Common myeloid progenitor, CD34-positive (primary cell): ENCODE measurements around the gene CIT.

Experiments used
- CTCF ChIA-PET: fragments of 350-600 bp; sonication (Branson Sonifier 250); formaldehyde crosslinking; loops from one replicate; lab custom pipeline; 2021; ENCODE audit warnings: antibody characterized with exemption; lab: Charles Lee
- POLR2A ChIA-PET: fragments of 350-600 bp; sonication (Branson Sonifier 250); formaldehyde crosslinking; loops from one replicate; lab custom pipeline; 2021; ENCODE audit warnings: antibody characterized with exemption; lab: Charles Lee
- DNase-seq, 3 donors: peaks; one replicate each; pipeline versions ENCODE4 v3.0.0 to v3.0.0-alpha.2; 2013
- H3K27ac ChIP-seq, 2 experiments: 1 replicate in 1 of 2; 2 replicates in 1 of 2; pipeline ENCODE4 v1.7.0; 2013; ENCODE audit warnings: inconsistent platforms in 2 of 2, low read length in 2 of 2, mild to moderate bottlenecking in 2 of 2, low read depth in 1 of 2, moderate library complexity in 1 of 2; ENCODE audit not compliant: severe bottlenecking in 2 of 2, insufficient read depth in 1 of 2, poor library complexity in 1 of 2
- H3K27me3 ChIP-seq, 5 experiments: replicated peaks in 2 of 5; 1 replicate in 3 of 5; 2 replicates in 2 of 5; pipeline versions ENCODE4 v1.6.1 to v1.7.0; 2013; ENCODE audit warnings: low read length in 4 of 5, mild to moderate bottlenecking in 2 of 5, moderate library complexity in 2 of 5, inconsistent platforms in 1 of 5; ENCODE audit not compliant: insufficient read depth in 5 of 5, control insufficient read depth in 4 of 5
- H3K36me3 ChIP-seq, 4 experiments: 1 replicate in 2 of 4; 2 replicates in 2 of 4; pipeline versions ENCODE4 v1.6.1 to v1.7.0; 2013; ENCODE audit warnings: low read length in 3 of 4, control low read depth in 1 of 4, mild to moderate bottlenecking in 1 of 4; ENCODE audit not compliant: control insufficient read depth in 4 of 4, insufficient read depth in 4 of 4
- H3K4me1 ChIP-seq, 4 experiments: 1 replicate in 3 of 4; 2 replicates in 1 of 4; pipeline versions ENCODE4 v1.6.1 to v1.7.1; 2013; ENCODE audit warnings: low read length in 3 of 4, mild to moderate bottlenecking in 3 of 4, control low read depth in 1 of 4, inconsistent platforms in 1 of 4, moderate library complexity in 1 of 4; ENCODE audit not compliant: control insufficient read depth in 4 of 4, insufficient read depth in 4 of 4; ENCODE audit errors: control extremely low read depth in 1 of 4
- H3K4me3 ChIP-seq, 7 experiments: 1 replicate in 4 of 7; 2 replicates in 3 of 7; pipeline versions ENCODE4 v1.5.1 to v1.7.0; 2013; ENCODE audit warnings: mild to moderate bottlenecking in 7 of 7, low read length in 6 of 7, moderate library complexity in 6 of 7, inconsistent platforms in 2 of 7, low read depth in 2 of 7, control low read depth in 1 of 7; ENCODE audit not compliant: insufficient read depth in 4 of 7, control insufficient read depth in 1 of 7; ENCODE audit errors: extremely low read depth in 1 of 7
- H3K9me3 ChIP-seq, 5 experiments: 1 replicate in 4 of 5; 2 replicates in 1 of 5; pipeline versions ENCODE4 v1.6.1 to v1.7.1; 2013; ENCODE audit warnings: low read length in 4 of 5, mild to moderate bottlenecking in 2 of 5, inconsistent platforms in 1 of 5, low read depth in 1 of 5, moderate library complexity in 1 of 5; ENCODE audit not compliant: control insufficient read depth in 4 of 5, insufficient read depth in 2 of 5; ENCODE audit errors: control extremely low read depth in 1 of 5
- WGBS: methylation state at CpG from one replicate; pipeline ENCODE4 v1.1.5; 2013; ENCODE audit not compliant: insufficient coverage; 5-methylcytosine and 5-hydroxymethylcytosine counted together

CIT gene

GRCh38 chr12:119687406-119687805 is 189.7 kb downstream of the CIT start:
- no peak overlapping the region for H3K4me3 ChIP-seq
- DNase-seq: no peak
- 95% methylated on average over 11 of the region's 14 CpGs for WGBS
- ChIA-PET CTCF (interaction anchor here (1.0 kb wide), 1 partner anchor 17 kb away, joined by 3 read pairs; no protein-coding TSS in a partner anchor), POLR2A (no interaction called here)
- H3K4me1 ChIP-seq: peaks cover 0 to 5% (median 3%) of the 10 kb centered on the region in 4 experiments
- peaks cover 5 to 56% (median 19%) of the 10 kb centered on the region in 4 experiments for H3K36me3 ChIP-seq
- no peaks in the 10 kb centered on the region for H3K9me3 ChIP-seq
- H3K27ac ChIP-seq: no peak overlapping the region
- H3K27me3 ChIP-seq: no peaks in the 10 kb centered on the region

GRCh38 chr12:119686776-119687175 is 190.3 kb downstream of the CIT start:
- no peak overlapping the region for H3K27ac ChIP-seq
- no peak overlapping the region for H3K4me3 ChIP-seq
- no peaks in the 10 kb centered on the region for H3K9me3 ChIP-seq
- over 99% methylated on average over 13 of the region's 13 CpGs for WGBS
- peaks cover 4 to 5% (median 4%) of the 10 kb centered on the region in 4 experiments for H3K4me1 ChIP-seq
- peaks cover 5 to 60% (median 21%) of the 10 kb centered on the region in 4 experiments for H3K36me3 ChIP-seq
- ChIA-PET CTCF (interaction anchor here (1.0 kb wide), 1 partner anchor 17 kb away, joined by 3 read pairs; no protein-coding TSS in a partner anchor), POLR2A (no interaction called here)
- H3K27me3 ChIP-seq: no peaks in the 10 kb centered on the region
- DNase-seq: no peak

- WGBS: over 99% methylated on average over 12 of the region's 12 CpGs
- Histone ChIP-seq H3K4me3 (no peak overlapping the region), H3K4me1 (peaks cover 4 to 5% (median 4%) of the 10 kb centered on the region in 4 experiments), H3K27me3 (no peaks in the 10 kb centered on the region), H3K36me3 (peaks cover 6 to 61% (median 23%) of the 10 kb centered on the region in 4 experiments), H3K27ac (no peak overlapping the region), H3K9me3 (no peaks in the 10 kb centered on the region)
- POLR2A ChIA-PET: no interaction called here
- no peak for DNase-seq
- CTCF ChIA-PET: interaction anchor here (1.0 kb wide), 1 partner anchor 16 kb away, joined by 3 read pairs; no protein-coding TSS in a partner anchor
Observed at GRCh38 chr12:119686355-119686754, 190.8 kb downstream of the CIT start.

GRCh38 chr12:119685375-119685774 is 191.7 kb downstream of the CIT start:
- POLR2A ChIA-PET: no interaction called here
- 87% methylated on average over 4 of the region's 4 CpGs for WGBS

GRCh38 chr12:119684711-119685369 is 192.3 kb downstream of the CIT start:
- no peak overlapping the region for H3K4me3 ChIP-seq
- CTCF ChIA-PET: interaction anchor here (0.5 kb wide), 1 partner anchor 1830 kb away, joined by 4 read pairs; no protein-coding TSS in a partner anchor
- H3K4me1 ChIP-seq: peaks cover 4 to 5% (median 4%) of the 10 kb centered on the region in 4 experiments
- WGBS: 98% methylated on average over 4 of the region's 10 CpGs
- POLR2A ChIA-PET: no interaction called here
- H3K9me3 ChIP-seq: no peaks in the 10 kb centered on the region
- no peak for DNase-seq
- peaks cover 9 to 64% (median 31%) of the 10 kb centered on the region in 4 experiments for H3K36me3 ChIP-seq
- H3K27me3 ChIP-seq: no peaks in the 10 kb centered on the region
- no peak overlapping the region for H3K27ac ChIP-seq

More at GRCh38 chr12:119685375-119685774, 191.7 kb downstream of the CIT start:
- H3K4me3 ChIP-seq: no peak overlapping the region
- H3K4me1 ChIP-seq: peaks cover 4 to 5% (median 4%) of the 10 kb centered on the region in 4 experiments
- no peak overlapping the region for H3K27ac ChIP-seq
- CTCF ChIA-PET: no interaction called here
- peaks cover 9 to 64% (median 28%) of the 10 kb centered on the region in 4 experiments for H3K36me3 ChIP-seq
- no peaks in the 10 kb centered on the region for H3K9me3 ChIP-seq
- no peak for DNase-seq
- no peaks in the 10 kb centered on the region for H3K27me3 ChIP-seq

GRCh38 chr12:119683816-119684215 is 193.3 kb downstream of the CIT start:
- Histone ChIP-seq H3K4me1 (peaks cover 4 to 5% (median 4%) of the 10 kb centered on the region in 4 experiments), H3K36me3 (peaks cover 13 to 74% (median 41%) of the 10 kb centered on the region in 4 experiments), H3K9me3 (no peaks in the 10 kb centered on the region), H3K4me3 (no peak overlapping the region), H3K27me3 (no peaks in the 10 kb centered on the region), H3K27ac (no peak overlapping the region)
- CTCF ChIA-PET: no interaction called here
- DNase-seq: no peak
- POLR2A ChIA-PET: no interaction called here
- 94% methylated on average over 2 of the region's 3 CpGs for WGBS

- peaks cover 15 to 74% (median 44%) of the 10 kb centered on the region in 4 experiments for H3K36me3 ChIP-seq
- no peak overlapping the region for H3K27ac ChIP-seq
- 97% methylated on average over 5 of the region's 6 CpGs for WGBS
- H3K27me3 ChIP-seq: no peaks in the 10 kb centered on the region
- peaks cover 4 to 5% (median 4%) of the 10 kb centered on the region in 4 experiments for H3K4me1 ChIP-seq
- no peaks in the 10 kb centered on the region for H3K9me3 ChIP-seq
- ChIA-PET POLR2A (no interaction called here), CTCF (interaction anchor here (0.9 kb wide), 1 partner anchor 10 kb away, joined by 3 read pairs; no protein-coding TSS in a partner anchor)
- no peak for DNase-seq
- H3K4me3 ChIP-seq: no peak overlapping the region
Observed at GRCh38 chr12:119683413-119683812, 193.7 kb downstream of the CIT start.
